ENCODE measurements around the gene CYB5R4.

Gene CYB5R4

GRCh38 chr6:83859410-83860358 lies at the start of gene CYB5R4:
Gene CYB5R4, plus strand, starts transcription at chr6:83859689. Its CDS starts 94 bp downstream, at chr6:83859783.
- peak; percentile 95 for DNase-seq

- DNase-seq: no peak
Observed at GRCh38 chr6:83812595-83812994, 46.9 kb upstream of the CYB5R4 start.

DNA sequence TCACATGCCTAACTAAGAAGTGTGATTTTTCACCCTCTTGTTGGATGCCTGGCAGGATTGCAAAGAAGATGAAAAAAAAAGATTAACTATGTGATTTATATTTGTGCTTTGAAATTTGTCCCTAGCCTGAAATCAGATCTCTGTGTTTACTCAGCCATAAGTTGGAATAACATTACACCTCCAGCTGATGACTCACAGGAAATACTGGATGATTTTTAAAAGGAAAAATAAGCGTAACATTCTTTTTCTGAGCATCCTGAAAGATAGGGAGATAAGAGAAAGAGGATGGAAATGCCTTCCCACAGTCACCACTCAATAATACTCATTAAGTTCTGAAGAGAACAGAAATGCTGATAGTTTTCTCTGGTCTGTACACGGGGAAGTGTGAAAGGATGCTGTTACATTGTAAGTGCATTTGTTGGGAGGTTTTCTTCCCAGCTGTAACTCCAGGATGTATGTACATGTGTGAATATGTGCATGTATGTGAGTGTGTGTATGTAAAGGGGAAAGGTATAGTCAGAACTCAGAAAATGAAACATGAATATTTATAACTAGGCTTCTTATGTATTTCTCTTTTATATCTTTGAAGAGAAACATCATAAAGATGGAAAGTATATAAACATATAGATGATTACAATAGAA lies 43.7 kb upstream of the CYB5R4 start:
- DNase-seq: no peak

GRCh38 chr6:83822629-83823169 lies 36.8 kb upstream of the CYB5R4 start:
- no peak for DNase-seq

GRCh38 chr6:83824388-83824801 lies 35.1 kb upstream of the CYB5R4 start:
- no peak for DNase-seq

- DNase-seq: no peak
Observed at GRCh38 chr6:83824831-83825230, 34.7 kb upstream of the CYB5R4 start.

GRCh38 chr6:83827050-83827449 lies 32.4 kb upstream of the CYB5R4 start:
- no peak for DNase-seq

- DNase-seq: no peak
Observed at GRCh38 chr6:83838727-83839126, 20.8 kb upstream of the CYB5R4 start.

DNA sequence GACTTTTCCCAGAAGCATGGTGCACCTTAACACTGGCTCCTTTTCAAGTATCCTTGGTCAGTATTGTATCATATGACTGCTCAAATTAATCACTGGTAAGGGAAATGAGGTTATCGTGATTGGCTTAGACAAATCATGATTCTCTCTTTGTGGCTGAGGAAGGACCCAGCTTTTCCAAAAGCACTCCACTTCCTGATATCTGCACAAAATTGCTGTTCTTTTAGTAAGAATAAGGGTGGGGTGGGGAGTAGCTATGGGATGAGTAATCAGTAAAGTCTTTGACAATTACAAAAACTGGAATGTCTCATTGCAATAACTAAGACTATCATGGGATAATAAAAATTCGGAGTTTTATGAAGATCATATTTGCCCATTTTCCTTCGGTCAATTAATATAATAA lies 15.3 kb upstream of the CYB5R4 start:
- DNase-seq: no peak

GRCh38 chr6:83846291-83846690 lies 13.2 kb upstream of the CYB5R4 start:
- DNase-seq: no peak

- no peak for DNase-seq
Observed at GRCh38 chr6:83847179-83847578, 12.3 kb upstream of the CYB5R4 start.

DNA sequence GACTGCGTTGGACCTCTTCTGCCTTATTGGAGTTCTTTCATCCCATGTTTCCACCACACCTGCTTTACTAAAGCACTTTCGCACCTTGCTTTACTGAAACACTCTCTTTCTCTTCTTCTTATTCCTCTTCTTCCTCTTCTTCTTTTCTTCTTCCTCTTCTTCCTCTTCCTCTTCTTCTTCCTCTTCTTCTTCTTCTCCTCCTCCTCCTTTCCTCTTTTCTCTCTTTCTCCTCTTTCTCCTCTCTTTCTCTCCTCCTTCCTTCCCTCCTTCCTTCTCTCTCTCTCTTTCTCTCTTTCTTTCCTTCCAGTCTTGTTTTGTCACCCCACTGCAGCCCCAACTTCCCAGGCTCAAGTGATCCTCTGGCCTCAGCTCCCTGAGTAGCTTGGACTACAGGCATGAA lies 10.4 kb upstream of the CYB5R4 start:
- no peak for DNase-seq

- no peak for DNase-seq
Observed at GRCh38 chr6:83849610-83850009, 9.9 kb upstream of the CYB5R4 start.

GRCh38 chr6:83852528-83853177 lies 6.8 kb upstream of the CYB5R4 start:
- DNase-seq: no peak

GRCh38 chr6:83853178-83854000 lies 6.1 kb upstream of the CYB5R4 start, which contains the start of gene RIPPLY2:
Gene RIPPLY2, plus strand, starts transcription at chr6:83853360. Its CDS starts 57 bp downstream, at chr6:83853417.
- DNase-seq: peak; percentile 82

GRCh38 chr6:83854001-83854501 lies 5.4 kb upstream of the CYB5R4 start:
- DNase-seq: no peak

DNA sequence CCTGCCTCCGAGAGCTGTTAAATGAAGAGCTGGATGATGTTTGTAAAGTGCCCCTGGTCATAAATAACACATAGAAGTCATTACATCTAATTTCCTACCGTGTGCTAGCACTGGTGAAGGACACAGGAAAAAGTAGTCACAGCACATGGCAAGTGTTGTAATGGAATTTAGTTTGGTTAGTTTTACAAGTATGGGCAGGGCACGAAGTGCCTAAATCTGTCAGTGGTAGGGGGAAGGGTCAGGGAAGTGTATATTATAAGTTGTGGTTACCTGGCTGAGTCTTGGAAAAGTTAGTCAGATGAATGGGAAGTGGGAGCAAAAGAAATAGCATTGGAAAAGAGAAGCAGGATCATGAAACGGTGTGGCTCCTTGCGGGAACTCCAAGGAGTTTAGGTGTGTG lies 4.7 kb upstream of the CYB5R4 start:
- DNase-seq: no peak

GRCh38 chr6:83860359-83860755 lies 868 bp downstream of the CYB5R4 start:
- DNase-seq: no peak

DNA sequence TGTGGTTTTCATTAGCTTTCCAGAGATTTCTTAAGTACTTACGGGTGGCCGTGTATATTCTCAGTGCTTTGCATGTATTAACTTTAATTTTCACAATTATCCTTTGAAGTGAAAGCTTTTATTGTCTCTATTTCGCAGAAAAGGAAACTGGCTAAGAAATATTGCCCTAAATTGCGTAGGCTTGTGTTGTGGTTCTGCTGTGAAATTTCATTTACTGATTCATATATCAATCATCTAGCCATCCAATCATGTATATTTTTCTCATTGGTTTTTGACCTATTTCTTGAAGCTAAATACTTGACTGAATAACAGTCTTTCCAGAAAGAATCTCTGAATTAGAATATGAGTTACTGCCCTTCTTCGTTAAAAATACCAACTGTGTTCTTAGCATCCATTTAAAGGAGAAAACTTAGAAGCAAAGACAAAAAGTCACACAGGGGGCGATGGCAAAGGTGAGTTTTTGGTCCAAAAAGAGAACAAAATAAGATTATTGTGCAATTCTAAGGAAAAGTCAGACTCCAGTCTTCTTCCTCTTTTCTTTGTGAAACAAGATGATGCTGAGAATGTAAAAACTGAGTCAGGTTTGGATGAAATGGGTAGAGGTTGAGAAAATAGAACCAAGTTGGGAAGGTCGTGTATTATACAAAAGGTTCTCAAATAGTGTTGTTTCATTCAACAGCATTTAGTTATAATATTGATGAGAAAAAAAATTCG lies 1.4 kb downstream of the CYB5R4 start:
- DNase-seq: no peak

DNA sequence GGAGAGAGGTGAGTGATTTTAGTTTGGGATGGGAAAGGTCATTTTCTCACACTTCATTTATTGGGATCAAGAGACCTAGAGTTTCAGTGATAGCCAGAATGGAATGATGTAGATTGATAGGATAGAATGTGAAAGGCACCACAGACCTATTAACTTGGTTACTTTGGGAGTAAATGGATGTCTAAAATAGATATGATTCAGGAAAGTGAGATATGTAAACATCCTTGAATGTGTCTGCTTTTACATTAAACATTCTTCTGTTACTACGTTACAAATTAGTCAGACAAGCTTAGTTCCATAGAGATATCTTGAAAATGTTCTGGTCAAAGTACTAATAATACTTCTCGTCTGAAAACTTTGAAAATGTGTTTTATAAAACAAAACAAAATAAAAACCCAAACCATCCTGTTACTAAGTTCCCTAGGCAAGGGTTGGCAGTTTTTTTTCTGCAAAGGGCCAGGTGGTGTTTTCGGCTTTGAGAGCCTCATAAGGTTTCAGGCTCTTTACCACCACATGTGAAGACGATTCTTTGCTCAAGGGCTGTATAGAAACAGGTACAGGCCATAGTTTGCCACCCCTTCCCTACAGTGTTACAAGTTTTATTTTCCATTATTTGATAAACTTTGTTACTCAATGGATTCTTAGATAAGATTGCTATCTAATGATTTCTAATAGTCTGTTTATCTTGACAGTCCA lies 3.4 kb downstream of the CYB5R4 start:
- no peak for DNase-seq

GRCh38 chr6:83867043-83867442 lies 7.6 kb downstream of the CYB5R4 start:
- no peak for DNase-seq

Measured in midbrain (tissue), 1 donor.